ENCODE results near the gene AP1G1.
"Not testable (repeated sequence)": the region's sequence is repeated elsewhere in the genome, so short reads cannot be mapped to it uniquely, and the experiment has no call there.

The AP1G1 gene

GRCh38 chr16:71807905-71808592 is 585 bp downstream of the AP1G1 start:
- peak; percentile 27 for DNase-seq (ENCODE audit: low spot score)

- no peak for DNase-seq (ENCODE audit: low spot score)
Measured at GRCh38 chr16:71803305-71803690, 5.3 kb downstream of the AP1G1 start.

DNA sequence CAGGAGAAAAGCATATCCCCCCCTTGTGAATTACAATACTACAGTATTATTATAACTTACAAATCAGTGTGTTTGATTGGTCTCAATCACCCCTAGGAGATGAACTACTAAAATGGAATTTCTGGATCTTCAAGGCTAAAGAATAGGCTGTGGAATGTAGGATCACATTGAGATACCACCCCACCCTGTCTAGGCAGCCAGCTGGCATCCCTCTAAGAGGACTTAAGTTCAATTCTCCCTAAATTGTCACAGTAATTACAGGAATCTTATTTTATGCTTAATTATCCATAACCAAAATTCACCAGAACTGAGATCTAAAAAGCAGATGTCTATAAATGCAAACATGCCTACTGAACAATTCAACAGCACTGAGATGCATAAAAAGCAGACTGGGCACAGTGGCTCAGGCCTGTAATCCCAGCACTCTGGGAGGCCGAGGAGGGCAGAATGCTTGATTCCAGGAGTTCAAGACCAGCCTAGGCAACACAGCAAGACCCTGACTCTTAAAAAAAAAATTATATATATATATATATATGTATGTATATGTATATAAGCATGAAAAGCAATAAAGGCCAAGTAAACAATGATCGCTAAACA is 12.0 kb downstream of the AP1G1 start:
- DNase-seq (ENCODE audit: low spot score), result no peak

DNA sequence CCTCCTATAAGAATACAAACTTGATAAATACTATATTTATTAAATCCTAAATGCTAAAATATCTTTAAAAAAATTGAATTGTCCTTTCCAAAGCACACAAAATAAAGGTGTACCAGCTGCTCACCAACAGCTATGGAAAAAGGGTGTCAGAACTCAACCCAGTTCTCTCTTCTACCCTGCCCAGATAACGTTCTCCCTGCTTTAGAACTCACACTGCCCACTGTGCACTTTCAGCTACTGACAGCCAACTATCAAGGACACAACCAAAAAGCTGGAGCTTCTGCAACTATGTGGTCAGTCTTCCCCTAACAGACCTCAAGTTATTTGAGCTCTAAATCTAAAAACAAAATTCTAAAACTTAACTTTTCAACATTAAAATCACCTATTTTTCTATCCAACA is 13.7 kb downstream of the AP1G1 start:
- DNase-seq (ENCODE audit: low spot score), result no peak

DNA sequence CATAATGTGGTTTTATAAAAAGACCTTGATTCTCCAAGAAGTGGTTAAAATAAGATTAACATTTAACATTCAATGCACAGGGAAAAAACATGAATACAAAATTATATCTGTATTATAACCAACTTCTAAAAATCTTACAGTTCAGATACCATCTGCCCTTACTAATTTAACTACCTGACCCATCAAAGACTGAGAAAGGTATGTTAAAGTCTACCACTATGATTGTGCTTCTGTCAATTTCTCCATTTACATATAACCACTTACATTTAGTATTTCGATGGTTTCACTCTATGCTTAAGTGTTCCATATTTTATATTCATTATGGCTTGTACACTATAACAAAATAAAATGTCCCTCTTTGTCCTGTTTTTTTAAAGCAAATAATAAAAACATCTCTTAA is 14.6 kb downstream of the AP1G1 start:
- DNase-seq (ENCODE audit: low spot score), result no peak

DNA sequence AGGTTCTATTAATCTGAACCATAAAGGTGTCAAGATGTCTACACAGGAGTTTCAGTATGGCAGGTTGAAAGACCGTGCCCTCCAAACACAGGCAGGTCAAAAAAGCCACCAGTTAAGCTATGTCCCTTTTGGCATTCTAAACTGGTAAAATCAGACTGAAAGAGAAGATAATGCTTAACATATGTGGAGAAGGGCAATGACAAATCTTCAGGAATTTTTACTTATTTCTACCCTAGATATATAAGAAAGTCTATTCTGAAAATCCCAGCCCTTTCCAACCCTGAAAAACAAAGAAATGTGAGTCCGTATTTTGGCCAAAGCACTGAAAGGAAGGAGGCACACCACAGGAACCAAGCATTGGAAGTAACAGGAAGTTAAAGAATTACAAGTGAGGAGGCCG is 16.5 kb downstream of the AP1G1 start:
- no peak for DNase-seq (ENCODE audit: low spot score)

DNA sequence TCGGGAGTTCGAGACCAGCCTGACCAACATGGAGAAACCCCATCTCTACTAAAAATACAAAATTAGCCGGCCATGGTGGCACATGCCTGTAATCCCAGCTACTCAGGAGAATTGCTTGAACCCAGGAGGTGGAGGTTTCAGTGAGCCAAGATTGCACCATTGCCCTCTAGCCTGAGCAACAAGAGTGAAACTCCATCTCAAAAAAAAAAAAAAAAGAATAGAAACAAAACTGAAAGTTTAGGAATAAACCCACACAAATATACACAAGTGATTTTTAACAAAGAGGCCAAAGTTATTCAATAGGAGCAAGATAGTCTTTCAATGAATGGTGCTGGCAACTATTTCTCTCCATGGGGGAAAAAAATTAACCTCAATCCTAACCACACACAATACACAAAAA is 18.3 kb downstream of the AP1G1 start:
- DNase-seq (ENCODE audit: low spot score), result not testable (repeated sequence)

DNA sequence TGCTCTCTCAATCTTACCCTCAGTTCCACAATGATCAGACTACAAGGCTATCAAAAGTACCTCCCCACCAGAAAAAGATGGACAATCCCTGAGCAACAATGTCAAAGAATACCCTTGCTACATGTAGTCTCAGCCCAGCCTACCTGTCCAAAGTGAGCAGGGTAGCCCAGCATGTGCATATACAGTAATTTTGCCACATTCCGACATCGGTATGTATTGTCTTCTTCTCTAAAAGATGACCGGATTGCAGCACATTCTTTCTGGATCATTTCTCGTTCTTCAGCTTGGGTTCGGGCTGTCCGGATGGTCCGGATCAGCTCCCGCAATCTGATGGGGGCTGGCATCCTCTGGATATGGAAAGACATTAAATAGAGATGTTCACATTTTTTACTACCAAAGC is 19.5 kb downstream of the AP1G1 start:
- no peak for DNase-seq (ENCODE audit: low spot score)

- DNase-seq (ENCODE audit: low spot score), result no peak
Measured at GRCh38 chr16:71788578-71788977, 20.1 kb downstream of the AP1G1 start.

DNA sequence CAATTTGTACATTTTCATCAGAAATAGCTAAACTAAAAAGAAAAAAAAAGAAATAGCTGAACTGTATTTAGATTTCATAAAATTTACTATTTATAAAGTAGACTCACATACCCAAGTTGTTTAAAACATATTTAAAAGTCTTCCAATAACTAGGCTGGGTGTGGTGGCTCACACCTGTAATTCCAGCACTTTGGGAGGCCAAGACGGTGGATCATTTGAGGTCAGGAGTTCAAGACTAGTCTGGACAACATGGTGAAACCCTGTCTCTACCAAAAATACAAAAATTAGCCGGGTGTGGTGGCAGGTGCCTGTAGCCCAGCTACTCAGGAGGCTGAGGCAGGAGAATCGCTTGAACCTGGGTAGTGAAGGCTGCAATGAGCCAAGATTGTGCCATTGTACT is 23.5 kb downstream of the AP1G1 start:
- not testable (repeated sequence) for DNase-seq (ENCODE audit: low spot score)

- no peak for DNase-seq (ENCODE audit: low spot score)
Measured at GRCh38 chr16:71784093-71784492, 24.5 kb downstream of the AP1G1 start.

DNA sequence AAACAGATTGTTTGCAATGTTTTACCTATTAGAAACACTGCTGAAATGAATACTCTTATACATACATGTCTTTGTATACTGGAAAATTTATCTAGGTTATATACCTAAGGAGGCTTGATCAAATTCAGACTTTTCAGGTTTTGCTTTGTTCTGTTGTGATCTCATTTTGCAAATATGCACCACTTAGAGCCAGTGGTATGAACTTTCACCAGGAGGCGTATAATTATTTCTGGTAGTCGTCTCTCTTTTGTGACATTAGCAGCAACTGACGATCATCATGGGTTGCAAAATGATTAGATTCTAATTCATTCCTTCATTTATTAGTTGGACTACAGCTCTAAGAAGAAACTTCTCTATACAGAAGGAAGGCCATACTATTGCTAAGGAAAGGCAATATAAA is 26.9 kb downstream of the AP1G1 start:
- DNase-seq (ENCODE audit: low spot score), result no peak

GRCh38 chr16:71780521-71781089 is 28.0 kb downstream of the AP1G1 start:
- DNase-seq (ENCODE audit: low spot score), result no peak

- DNase-seq (ENCODE audit: low spot score), result no peak
Measured at GRCh38 chr16:71778780-71779179, 29.9 kb downstream of the AP1G1 start.

- DNase-seq (ENCODE audit: low spot score), result no peak
Measured at GRCh38 chr16:71777329-71777728, 31.3 kb downstream of the AP1G1 start.

DNA sequence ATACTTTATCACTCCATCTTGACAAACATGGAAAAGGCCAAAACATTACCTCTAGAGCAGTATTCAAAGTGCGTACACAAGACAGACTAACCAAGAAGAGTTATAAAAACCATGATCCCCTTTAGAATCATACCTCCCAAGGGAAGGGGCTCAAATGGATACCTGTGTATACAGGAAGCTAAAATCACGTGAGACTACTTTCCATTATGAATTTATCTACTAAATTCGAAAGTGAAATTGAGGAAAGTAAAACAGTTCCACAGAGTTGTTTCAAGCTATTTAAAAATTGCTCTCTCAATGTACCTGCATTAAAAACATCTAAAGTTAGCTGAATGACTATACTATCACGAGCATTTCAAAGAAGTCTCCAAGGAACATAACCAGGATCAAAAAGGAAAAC is 32.7 kb downstream of the AP1G1 start:
- peak; percentile 17 for DNase-seq (ENCODE audit: low spot score)

DNA sequence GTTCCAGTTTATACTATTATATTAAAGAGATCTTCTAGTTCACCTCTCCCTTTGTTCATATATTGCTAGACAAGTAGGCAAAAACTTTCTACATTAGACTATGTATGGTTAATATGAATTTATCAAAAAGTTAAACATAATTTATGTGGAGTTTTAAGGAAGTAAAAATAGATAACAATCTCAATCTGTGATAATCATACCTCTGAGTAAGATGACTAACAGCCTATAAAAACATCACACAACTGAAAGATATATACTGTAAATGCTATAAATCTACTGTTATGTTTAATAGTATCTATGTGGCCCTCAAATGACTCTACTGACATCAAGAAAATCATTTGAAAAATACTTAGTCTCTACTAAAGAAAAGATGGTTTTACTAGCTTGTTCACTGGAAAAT is 37.1 kb downstream of the AP1G1 start:
- no peak for DNase-seq (ENCODE audit: low spot score)

- DNase-seq (ENCODE audit: low spot score), result no peak
Measured at GRCh38 chr16:71769222-71769621, 39.4 kb downstream of the AP1G1 start.

- no peak for DNase-seq (ENCODE audit: low spot score)
Measured at GRCh38 chr16:71767060-71767900, 41.4 kb downstream of the AP1G1 start.

- no peak for DNase-seq (ENCODE audit: low spot score)
Measured at GRCh38 chr16:71762186-71762585, 46.4 kb downstream of the AP1G1 start.

DNA sequence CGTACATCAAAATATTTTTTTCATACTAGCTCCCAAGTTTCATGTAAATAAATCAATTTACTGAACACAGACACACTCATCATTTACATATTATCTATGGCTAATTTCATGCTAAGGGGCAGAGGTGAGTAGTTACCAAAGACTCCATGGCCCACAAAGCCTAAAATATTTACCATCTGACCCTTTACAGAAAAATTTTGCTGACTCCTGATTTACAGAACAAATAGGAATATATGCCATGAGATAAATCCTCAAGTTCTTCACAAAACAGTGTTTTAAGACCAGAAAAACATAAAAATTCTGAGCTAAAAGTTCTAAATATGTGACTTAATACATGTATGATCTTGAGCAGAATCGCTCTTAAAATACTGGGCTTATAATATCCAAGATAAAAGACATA is 47.5 kb downstream of the AP1G1 start:
- DNase-seq (ENCODE audit: low spot score), result no peak

DNA sequence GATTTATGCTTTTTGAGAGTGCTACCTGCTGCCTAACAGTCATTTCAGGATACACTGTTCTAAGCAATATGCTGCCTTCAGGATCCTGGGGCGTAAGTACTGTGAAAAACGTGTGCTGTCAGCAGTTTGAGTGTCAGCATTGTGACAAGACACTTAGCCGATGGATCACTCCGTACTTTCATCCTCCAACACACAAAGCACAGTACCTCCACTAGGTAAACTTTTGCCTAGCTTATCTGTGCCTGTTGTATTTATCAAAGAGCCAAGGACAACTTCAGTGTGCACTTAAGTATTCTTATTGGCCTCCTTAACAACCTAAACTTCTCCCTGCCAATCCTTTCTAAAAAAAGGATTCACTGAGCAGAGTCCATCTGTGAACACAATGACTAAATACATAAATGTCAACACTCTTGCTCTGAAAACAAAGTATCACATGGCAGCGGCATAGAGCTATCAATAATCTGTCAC is 50.3 kb downstream of the AP1G1 start:
- DNase-seq (ENCODE audit: low spot score), result no peak

- DNase-seq (ENCODE audit: low spot score), result no peak
Measured at GRCh38 chr16:71754652-71755051, 54.0 kb downstream of the AP1G1 start.

All from NAMALWA (cell line).